GM21360 (cell line): ENCODE data around the gene GRIN2A.

Experiments used
- ATAC-seq: cut with Tn5 transposase; IDR thresholded peaks from one replicate; pipeline ENCODE4 v1.9.1; 2021; ENCODE audit warnings: mild to moderate bottlenecking, moderate library complexity; ENCODE audit not compliant: unreplicated experiment

The GRIN2A gene

DNA sequence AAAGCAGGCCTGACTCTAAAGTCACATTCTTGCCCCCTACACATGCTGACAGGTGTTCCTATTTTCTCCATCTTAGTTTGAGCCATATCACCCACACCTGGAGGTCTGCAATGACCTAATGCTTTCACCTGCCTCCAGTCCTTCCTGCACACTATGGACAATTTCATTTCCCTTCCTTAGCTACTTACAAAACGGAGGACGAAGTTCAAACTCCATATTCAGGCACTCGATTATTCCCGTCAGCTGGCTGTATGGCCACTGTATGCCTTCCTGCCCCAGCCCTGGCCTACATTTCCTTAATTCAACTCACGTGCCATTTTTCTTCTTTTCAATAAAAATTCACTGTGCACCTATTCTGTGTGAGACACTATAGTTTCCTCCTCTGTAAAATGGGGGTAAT lies 44.9 kb downstream of the GRIN2A start:
- no peak for ATAC-seq

DNA sequence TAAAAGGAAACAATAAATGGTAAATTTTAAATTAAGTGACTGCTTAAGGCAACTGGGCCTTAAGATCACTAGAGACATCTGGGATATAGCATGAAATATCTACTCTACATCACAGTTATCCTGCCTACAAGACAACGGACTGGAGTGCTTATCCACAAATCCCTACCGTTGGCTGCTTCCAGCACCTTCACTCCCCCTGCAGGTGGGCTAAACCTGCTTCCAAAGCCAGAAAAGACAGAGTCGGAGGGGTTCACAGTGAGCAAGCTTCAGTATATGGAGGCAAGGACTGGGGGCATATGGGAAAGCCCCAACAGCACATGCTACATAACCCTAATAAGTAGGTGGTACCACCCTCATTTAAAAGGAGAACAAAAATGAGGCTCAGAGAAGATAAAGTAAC lies 45.3 kb downstream of the GRIN2A start:
- no peak for ATAC-seq

DNA sequence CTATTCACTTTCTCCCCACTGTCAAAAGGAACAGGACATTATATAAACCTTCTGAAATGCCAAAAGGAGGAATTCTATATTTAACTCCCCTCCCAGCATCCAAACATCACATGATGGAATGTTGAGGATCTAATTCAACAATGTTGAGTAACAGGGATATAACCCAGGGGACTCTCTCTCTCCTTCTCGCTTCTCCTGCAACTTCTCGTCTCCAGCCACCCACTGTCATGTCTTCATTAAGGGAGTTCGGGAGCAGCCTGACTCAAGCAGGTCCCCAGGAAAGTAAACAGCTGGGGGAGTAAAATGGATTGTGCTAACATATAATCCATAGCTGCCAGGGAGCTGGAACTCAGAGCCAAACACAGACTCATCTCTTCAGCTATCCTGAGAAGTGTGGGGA lies 51.7 kb downstream of the GRIN2A start:
- ATAC-seq, result no peak

DNA sequence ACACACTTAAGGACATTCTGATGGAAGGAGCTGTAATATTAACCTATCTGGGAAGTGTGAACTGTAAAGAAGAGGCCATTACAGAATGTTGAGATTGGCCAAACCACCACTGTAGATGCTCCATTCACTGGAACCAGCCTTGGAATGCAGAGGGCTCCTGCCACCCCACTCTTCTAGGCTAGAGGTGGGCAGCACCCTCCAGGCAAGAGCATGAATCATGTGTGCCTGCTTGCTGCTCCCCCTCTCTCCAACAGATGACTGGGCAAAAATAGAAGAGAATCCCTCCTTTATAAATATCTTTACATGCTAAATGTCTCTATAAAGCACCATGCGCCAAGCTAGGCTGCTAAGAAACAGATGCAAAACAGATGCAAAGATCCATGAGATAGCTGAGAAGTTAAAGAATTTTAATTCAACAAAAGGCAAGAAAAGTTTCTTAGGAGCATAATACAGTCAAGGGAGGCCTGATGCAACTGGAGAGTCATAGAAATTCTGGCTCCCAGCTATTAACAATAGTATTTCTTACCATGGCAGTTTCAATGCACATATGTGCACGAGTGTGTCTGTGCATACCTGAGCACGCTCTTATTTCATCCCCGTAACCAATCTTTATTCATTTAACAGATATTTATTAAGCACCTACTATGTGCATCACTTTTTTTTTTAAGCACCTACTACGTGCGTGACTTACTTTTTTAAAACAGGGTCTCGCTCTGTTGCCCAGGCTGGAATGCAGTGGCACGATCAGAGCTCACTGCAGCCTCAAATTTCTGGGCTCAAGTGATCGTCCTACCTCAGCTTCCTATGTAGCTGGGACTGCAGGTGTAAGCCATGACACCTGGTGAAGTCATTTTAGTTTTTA lies 53.6 kb downstream of the GRIN2A start:
- ATAC-seq, result no peak

DNA sequence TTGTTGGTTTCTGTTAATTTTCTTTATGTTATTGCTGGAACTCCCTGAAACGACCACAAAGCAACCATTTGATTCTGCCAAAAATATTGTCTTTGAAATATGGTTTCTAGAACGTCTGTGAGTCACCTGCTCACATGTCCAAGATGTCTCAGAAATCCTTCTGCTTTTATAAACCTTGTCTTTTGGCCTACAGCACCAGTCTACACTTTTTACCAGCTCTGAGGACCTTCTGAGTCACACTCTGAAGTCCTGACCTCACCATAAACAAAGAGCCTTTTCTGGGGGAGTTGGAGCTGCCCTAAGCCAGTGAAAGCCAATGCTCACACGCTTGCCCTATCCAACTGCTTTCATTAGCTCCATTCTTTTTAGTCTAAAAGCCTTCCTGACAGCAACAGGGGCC lies 55.5 kb downstream of the GRIN2A start:
- no peak for ATAC-seq

DNA sequence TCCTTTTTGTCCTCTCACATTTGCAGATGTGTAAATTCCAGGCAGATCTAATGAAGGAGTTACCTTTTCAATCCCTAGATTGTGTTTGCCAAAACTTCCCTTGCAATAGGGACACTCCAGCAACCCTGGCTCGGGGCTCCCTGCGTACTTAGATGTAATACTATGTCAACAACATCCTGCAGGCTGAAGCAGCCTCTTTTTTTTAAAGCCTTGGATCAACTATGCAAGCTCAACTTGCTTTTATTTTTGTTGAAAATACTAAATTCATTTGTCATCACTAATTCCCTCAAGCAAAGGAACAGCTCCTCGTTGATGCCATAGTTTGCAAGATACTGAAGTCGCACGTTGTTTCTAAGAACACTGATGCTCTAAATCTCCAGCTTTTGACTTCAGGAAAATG lies 59.1 kb downstream of the GRIN2A start:
- ATAC-seq, result no peak

DNA sequence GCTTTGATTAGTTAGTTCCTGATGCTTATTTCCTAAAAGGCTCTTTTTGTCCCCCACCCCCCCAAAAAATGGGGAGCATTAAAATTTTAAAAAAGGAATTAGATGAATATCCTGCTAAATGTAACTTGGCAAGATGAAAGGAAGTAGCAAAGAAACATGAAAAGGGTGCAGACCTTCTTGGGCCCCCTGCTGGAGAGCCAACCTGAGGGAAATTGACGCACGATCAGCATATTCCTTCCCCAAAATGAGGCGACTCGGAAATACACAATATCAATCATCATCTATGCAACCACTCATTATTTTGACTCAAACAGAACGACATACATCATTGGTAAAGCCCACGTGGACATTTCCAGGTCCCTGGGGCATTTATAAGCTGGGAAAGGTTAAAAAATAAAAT lies 59.7 kb downstream of the GRIN2A start:
- no peak for ATAC-seq

DNA sequence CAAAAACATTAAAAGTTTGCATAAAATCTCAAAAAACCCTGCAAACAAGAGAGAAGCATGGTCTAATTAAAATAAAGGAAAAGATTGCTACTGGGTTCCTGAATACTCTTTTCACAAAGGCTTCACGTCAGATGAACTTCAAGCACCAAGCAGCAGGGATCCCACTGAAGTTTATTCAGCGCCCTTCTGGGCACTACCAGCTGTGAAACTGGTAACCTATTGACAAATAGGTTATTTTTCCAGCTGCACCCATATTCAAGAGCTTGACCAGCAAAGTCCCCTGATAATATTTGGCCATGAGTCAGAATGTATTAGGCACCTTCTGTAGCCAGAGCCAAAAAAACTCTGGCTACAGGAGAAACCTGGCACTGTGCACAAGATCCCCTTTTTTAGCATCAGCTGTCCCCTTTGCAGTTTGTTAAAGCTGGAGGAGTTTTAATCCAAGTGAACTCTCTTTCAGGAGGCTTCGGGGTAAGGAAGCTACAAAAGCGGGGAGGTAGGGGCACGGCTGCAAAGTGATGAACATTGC lies 60.3 kb downstream of the GRIN2A start:
- no peak for ATAC-seq

DNA sequence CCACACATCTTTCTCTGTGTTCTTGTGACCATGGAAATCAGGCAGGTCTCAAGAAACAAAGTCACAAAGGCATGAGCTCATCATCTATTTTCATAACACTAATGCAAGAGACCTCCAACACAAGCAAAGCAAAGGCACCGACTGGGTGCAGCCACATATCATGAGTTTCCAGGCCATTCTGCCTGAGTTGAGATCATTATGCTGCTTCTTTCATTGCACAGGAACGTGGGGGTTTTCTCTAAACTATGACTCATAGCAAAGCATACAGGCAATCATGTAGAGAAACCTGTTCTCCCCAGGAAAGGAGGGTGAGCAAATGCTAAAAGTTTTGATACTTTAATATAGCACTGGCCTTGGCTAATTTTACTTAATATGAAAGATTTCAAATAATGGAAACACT lies 60.7 kb downstream of the GRIN2A start:
- ATAC-seq, result no peak

DNA sequence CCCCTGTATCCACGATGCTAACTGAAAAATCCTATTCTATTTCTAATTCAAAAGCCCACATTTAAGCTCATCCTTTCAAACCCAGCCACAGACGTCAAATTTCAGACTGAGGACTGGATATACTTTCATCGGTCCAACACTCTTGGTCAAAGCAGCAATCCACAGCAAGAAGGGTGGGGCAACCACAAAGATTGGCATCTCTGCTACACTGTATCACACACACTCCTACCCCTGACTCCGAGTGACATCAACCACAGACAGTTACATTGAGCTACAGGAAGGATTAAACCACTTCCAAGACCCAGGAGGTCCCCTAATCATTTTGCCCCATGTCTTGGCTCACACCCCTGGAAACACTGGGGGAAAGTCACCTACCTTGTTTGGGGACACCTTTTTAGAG lies 61.3 kb downstream of the GRIN2A start:
- no peak for ATAC-seq

DNA sequence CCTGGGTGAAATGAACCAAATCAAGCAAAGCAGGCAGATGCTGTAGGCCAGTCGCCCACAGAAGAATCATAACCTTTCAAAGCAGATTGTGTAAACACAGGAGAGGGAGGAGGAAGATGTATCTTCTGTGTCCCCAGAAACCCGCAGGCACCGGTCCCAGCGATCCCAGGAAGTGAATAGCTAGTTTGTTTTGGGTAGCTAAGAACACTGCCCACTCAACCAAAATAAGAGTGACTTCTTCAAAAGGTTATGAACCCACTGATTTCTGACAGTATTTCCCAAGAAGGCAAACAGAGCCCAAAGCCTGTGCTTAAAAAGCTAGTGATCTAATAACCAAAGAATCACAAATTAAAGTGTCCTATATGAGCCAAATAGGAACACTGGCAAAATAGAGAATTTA lies 67.8 kb downstream of the GRIN2A start:
- ATAC-seq, result no peak

DNA sequence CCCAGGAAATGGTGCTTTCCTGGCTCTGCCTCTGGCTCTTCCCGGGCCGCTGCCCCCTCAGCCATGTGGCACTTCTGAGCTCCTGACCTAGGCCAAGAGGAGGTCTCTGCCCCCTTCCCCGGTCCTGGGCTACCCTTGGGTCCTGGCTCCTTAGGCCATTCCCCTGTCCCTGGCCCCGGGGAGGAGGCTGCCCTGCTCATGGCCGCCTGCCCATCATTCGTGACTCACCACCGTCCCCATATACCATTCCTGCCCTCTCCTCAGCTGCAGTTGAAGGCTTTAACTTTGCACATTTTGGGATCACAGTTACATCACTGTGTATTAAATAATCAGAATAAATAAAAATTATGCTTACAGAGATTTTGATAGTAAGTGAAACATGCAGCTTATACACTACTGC lies 69.0 kb downstream of the GRIN2A start:
- ATAC-seq, result no peak

DNA sequence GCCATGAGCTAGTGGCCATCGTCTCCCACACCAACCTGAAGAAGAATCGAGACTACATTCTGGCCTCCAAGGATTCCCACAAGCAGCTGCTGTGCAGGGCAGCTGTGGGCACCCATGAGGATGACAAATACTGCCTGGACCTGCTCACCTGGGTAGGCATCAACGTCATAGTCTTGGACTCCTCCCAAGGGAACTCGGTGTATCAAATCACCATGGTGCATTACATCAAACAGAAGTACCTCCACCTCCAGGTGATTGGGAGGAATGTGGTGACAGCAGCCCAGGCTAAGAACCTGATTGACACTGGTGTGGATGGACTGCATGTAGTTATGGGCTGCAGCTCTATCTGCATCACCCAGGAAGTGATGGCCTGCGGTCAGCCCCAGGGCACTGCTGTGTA lies 70.2 kb downstream of the GRIN2A start:
- no peak for ATAC-seq

DNA sequence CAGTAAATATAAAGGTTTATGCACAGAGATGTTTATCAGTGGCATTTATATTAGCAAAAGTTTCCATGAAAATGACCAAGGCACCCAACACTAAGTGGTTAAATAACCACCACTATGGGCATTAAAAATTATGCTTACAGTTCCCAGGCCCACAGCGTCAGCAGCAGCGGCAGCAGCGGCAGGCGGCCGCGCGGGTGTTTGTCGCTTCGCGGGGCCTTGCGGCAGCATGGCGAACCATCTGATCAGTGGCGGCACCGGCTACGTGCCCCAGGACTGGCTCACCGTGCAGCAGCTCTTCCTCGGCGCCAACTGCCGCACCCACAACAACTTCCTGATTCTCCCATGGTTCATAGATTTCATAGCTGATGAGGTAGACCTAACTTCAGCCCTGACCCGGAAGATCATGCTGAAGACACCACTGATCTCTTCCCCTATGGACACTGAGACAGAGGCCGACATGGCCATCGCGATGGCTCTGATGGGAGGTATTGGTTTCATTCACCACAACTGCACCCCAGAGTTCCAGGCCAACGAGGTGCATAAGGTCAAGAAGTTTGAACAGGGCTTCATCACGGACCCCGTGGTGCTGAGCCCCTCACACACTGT lies 71.0 kb downstream of the GRIN2A start:
- ATAC-seq, result no peak

DNA sequence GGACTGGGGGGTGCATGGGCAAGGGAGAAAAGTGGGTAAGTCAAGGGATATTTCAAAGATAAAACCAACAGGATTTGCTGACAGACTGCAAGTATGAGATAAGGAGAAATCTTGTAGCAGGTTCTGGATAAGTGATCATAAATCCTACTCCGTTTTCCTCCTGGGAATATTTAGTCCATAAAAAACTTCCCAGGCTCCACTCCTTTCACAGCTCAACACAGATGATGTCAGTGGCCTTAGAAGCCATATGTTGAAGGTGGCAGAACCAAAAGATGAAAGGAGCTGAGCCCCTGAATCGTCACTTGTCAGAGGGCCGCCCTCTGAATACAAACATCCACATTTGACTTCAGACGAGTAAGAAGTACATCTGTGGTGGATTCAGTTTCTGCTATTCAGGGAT lies 71.7 kb downstream of the GRIN2A start:
- ATAC-seq, result no peak

DNA sequence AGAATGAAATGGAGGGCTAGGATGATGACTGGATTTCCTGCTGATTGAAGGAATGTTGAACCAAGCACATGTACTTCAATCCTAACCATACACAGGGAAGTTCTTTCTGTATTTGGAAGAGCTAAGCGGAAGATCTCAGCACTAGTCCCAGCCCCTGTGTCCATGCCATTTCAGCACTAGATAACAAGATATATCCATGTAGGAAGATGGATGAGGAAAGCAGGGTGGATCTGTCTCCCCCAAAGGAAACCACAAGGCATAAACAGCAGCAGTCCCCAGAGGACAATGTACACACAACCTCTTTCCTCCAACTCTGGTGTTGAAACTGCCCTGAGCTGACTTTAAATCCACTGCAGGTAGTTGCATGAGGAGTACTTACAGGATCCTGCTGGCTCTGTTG lies 75.1 kb downstream of the GRIN2A start:
- ATAC-seq, result no peak

DNA sequence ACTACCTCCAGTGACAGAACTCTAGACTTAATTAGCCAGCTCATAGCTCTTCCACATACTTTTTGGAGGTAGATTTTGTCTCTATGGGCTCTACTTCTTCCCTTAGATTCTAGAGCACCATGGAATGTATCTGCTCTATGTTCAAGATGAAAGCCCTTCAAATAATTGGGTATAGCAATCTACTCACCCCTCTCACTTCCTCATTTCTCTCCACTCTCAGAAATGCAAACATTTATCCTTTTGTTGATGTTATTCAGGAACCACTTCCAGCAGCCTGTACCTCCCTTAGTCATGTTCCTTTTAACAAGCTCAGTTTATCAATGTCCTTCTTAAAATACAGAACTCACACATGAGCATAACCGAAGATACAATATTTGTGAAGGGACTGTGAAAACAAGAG lies 78.5 kb downstream of the GRIN2A start:
- no peak for ATAC-seq

DNA sequence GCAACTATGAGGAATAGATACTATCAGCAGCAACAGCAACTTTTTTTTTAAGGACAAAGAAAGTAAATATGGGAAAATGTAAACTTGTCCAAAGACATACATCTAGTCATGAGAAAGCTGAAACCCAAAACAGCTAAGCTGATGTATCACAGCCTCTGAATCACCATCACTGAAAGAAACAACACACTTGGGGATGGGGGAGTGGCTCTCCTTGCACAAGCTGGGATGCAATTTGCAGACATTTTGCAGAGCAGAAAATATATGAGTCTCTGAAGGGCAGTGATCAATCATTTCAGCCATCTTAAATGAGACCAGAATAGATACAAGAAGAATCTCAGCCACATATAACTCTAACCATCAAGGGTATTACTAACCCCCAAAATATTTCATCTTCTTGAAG lies 79.1 kb downstream of the GRIN2A start:
- no peak for ATAC-seq

DNA sequence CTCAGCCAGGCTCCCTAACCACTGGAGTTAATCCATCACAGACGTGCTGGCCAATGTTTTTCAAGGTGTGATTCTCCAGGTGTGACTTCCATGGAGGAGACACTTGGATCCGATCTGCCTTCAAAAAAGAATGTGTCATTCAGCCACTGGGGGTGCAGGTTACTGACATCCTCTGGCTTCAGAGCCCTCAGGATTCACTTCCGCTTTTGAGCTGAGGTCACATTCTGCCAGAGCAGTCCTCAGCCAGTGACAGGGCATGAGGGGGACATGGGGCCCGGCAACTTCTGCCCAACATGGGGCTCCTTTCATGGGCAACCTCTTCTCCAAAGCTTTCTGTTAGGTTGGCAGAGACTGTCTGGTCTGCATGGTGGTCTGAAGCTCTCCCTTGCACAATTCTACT lies 81.4 kb downstream of the GRIN2A start:
- ATAC-seq, result no peak

DNA sequence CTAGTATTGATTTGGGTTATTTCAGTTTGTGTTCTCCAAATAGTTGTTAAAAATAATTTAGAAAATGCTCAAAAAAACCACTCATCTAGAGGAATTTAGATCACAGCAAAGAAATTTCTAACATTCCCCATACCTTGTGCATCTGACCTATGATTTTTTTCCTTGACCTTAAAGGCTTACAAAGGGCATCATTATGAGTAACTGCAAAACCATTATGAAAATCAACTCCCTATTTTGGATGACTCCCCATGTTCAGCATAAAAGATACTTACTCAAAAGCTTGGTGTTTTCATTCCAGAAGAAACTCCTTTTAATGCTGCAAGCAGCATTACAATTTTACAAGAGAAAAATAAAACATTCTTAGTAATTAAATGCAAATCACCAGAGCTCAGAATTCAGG lies 83.2 kb downstream of the GRIN2A start:
- ATAC-seq, result no peak

DNA sequence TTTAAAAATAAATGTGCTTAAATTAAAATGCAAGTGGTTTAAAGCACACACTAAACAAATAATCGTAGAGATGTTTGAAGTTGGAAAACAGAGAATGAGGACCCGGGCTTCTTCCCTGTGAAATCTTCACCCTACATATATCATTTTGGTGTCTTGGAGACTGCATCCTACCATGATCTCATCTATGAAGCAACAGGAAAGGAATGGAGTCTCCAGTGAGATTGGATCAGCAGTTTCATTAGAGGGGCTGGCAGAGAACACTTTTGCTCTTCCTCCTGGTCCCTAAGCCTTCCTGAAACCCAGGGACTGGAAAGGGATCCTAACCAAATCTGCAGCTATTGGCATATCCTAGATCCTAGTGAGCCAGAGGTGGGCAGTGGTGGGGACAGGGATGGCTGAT lies 85.0 kb downstream of the GRIN2A start:
- no peak for ATAC-seq

DNA sequence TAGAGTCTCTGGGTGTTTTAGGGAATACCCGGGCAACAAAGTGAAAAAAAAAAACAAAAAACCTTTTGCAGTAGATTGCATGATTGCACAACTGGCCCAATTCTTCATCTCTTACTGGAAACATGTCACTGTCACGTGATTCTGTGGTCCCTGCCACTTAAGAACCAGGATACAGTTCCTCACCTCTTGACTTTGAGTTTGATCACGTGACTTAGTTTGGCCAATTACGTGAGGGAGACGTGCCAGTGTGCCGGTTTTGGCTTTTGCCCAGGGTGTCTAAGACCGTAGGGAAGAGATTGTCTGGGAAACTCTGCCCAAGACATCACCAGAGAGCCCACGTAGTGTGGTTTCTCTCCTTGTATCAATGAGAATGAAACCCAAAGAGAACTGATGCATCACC lies 88.7 kb downstream of the GRIN2A start:
- no peak for ATAC-seq

DNA sequence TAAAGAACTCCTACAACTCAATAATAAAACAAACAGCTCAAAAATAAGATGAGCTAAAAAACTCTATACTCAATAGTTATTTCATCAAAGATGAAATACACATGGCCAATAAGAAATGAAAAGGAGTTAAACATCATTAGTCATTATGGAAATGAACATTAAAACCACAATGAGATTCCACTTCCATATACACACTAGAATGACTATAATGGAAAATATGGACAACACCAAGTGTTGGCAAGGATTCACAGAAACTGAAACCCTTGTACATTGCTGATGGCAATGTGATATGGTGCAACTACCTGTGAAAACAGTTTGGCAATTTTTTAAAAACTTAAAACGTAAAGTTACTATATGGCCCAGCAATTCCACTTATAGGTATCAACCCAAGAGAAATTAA lies 91.4 kb downstream of the GRIN2A start:
- no peak for ATAC-seq
